CD4-positive, alpha-beta T cell treated with Interleukin-17A for 4 hours (primary cell): ENCODE results near the gene ITGA7.
A peak's percentile ranks its signal among the peaks of the same experiment; 100 is the strongest.

Experiments used
- DNase-seq: peaks from one replicate; pipeline ENCODE4 v3.0.0-alpha.2; 2020; ENCODE audit warnings: mixed read lengths

ITGA7 gene, protein sequence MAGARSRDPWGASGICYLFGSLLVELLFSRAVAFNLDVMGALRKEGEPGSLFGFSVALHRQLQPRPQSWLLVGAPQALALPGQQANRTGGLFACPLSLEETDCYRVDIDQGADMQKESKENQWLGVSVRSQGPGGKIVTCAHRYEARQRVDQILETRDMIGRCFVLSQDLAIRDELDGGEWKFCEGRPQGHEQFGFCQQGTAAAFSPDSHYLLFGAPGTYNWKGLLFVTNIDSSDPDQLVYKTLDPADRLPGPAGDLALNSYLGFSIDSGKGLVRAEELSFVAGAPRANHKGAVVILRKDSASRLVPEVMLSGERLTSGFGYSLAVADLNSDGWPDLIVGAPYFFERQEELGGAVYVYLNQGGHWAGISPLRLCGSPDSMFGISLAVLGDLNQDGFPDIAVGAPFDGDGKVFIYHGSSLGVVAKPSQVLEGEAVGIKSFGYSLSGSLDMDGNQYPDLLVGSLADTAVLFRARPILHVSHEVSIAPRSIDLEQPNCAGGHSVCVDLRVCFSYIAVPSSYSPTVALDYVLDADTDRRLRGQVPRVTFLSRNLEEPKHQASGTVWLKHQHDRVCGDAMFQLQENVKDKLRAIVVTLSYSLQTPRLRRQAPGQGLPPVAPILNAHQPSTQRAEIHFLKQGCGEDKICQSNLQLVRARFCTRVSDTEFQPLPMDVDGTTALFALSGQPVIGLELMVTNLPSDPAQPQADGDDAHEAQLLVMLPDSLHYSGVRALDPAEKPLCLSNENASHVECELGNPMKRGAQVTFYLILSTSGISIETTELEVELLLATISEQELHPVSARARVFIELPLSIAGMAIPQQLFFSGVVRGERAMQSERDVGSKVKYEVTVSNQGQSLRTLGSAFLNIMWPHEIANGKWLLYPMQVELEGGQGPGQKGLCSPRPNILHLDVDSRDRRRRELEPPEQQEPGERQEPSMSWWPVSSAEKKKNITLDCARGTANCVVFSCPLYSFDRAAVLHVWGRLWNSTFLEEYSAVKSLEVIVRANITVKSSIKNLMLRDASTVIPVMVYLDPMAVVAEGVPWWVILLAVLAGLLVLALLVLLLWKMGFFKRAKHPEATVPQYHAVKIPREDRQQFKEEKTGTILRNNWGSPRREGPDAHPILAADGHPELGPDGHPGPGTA

DNA sequence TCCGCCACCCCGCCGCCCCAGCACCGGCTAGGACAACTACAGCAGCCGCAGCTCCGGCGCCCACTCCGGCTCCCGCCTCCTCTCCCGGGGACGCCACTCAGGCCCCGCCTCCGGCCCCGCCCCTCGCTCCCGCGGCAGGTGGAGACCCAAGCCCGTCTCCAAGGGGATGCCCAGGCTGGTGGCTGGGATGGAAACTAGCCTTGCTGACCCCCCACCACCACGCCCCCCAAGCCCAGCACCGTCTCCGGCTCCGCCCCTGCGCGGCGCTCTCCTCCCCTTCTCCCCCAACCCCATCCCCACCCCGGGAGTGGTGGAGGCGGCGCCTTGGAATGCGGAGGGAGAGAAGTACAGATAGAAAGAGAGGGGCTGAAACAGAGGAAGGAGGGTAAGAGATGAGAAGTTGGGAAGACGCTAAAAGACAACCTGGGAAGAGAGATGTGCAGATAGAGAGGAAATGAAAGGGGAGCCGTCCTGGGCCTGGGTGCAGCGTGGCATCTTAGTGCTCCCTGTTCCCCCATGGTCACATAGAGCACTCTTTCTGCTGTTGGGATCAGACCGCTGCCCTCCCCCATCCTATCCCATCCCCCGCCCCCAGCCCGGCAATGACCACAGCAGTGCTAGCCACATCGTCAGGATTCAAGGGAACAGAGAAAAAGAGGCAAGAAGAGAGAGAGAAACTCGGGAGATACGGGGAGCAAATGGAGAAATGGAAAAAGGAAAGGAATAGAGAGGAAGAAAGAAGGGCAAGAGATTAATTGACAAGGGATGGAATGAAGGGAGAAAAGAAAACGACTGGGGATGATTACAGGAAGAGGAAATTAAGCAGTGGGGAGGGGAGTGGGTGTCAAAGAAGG is at the start of gene ITGA7:
Gene ITGA7 (minus strand): TSS at position 64 of the 854 bp plus-strand sequence. CDS start 222 bp downstream, outside the sequence.
- peak; percentile 83 for DNase-seq

DNA sequence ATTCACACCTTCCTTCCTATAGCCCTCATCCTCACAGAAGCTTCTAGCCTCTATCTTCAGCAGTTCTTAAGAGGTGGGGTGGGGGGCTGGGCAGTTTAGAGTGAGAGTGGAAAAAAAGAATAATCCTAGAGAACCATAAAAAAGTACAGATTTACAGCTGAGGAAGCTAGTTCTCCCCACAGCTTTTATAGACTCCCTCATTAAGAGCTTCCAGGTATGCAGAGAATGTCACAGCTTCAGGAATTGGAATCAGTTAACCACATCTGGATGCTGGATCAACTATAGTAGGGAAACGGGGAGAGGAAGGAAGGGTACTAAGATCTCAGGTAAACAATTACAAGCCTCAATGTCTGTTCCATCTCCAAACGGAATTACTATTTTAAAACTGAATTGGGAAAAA is 47.5 kb upstream of the ITGA7 start:
- DNase-seq, result no peak

DNA sequence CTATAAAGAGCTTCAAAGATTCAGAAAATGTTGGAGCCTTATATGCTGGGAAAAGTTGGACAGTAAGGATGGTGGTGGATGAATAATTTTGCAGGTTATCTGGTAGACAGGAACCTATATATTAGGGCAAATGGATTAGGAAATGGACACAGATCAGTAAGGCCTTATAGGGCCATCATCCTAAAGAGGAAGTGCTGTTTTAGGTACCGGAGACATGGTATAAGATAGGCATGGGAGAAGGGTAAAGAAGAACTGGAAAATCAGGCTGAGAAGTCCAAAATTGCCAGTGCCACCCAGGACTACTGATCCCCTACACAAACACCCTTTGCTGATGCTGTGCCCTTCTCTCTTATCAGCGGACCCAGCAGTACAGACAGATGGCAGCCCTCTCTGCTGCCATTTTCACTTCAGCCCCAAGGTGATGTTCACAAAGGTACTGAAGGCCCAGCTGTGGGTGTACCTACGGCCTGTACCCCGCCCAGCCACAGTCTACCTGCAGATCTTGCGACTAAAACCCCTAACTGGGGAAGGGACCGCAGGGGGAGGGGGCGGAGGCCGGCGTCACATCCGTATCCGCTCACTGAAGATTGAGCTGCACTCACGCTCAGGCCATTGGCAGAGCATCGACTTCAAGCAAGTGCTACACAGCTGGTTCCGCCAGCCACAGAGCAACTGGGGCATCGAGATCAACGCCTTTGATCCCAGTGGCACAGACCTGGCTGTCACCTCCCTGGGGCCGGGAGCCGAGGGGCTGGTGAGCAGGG is 40.7 kb upstream of the ITGA7 start:
- no peak for DNase-seq

DNA sequence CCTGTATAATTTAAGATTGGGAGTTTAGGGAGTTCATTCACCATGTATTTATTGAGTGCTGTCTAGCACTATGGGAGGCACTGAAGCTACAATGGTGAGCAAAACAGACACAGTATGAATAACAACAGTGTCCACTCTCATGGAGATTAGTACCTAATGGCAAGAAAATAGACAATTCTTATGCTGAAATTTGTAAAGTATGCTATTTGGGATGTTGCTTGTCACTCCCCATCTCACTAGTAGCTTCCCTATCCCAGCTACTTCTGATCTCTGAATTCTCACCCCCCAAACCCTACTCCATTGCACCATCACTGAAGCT is 39.2 kb upstream of the ITGA7 start:
- DNase-seq, result no peak

DNA sequence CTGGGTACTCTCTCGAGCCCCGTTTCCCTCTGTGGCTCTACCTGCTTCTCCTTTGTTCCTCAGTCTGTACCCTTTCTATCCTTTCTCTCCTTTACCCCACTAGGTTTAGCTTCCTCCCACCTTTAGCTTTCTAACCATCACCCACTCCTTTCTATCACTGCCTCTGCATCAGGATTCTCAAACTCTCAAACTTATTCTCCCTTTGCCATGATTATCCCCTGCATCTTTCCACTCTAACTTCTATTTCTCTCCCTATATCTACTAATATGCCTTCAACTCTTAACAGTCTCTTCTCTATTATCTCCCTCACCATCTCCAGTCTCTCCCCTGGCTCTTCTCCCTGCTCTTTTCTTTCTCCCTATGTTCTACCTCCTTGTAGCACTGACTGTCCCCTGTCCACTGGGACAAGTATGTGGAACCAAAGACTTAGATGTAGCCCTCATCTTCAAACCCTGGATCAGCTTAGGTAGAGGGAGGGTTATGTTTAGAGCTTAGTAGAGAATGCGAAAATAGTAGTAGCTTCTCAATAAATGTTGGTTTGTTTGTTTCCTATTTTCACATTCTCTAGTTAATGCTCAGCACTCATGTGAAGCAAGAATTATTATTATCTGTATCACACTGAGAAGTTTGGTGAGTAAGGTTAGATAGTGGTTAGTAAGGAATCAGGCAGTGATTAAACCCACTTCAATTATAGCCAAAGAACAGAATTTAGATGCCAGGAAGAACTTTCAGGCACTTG is 38.6 kb upstream of the ITGA7 start:
- DNase-seq, result no peak

DNA sequence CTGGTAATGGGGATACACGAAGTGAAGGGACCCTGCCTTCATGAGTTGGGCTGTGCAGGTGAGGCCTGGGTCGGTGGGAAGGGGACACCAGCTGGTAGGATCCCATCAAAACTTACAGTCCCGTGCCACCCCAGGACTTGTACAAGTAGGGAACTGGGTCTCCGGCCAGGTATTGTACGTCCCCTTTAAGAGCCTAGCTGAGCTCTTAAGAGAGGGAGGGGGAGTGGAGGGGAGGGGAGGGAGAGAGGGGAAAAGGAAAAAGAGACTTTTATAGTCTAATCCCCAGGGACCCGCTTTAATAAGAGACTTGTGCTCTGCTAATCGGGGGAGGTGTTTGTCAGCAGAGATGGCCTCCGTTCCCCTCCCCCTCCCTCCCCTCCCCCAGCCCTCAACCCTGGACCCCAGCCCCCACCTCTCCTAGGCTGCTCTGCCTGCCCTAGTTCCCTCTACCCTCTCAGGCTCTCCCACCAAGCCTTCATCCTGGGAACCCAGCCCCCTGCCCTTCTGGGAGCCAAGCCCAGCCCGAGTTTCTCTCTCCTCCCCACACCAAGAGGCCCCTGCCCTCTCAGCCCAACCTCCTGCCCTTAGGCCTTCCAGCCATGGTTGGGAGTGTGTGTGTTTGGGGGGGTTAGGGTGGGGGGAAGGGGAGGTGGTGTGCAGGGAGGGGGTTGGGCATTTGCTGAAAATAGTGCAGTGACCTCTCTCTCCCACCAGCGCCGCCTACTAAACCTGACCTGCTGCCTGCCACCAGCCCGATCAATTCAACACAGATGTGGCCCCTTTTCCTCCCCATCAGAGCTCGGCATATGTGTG is 37.9 kb upstream of the ITGA7 start:
- DNase-seq, result no peak

DNA sequence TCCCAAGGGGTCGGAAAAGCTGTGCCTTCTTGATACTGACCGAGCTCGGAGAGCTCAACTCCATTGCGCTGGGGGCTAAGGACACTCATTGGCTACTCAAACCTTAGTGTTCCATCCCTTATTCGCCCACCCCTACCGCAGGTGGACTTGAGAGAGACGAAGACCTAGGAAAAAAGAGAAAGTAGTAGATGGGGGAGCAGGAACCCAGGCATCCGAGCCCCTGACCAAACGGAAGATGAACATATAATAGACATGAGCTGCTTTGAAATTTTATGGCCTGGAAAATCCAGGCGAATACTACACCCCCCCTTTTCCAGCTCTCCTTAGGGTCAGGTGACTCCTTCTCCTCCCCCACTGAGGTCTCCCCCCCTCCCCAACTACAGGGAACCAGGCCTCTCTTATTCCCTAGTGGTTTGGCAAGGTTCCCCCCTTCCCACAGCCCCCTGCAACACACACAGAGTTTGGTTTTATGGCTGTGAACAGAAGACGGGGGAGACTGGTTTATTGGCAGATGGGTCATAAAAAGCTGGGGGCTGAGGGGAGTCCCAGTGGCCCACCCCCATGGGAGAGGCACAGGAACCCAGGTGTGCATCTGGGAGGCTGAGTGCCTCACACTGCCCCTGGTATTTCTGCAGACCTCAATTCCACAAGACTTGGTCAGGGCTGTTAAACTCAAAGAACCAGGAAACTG is 36.8 kb upstream of the ITGA7 start:
- DNase-seq, result no peak

DNA sequence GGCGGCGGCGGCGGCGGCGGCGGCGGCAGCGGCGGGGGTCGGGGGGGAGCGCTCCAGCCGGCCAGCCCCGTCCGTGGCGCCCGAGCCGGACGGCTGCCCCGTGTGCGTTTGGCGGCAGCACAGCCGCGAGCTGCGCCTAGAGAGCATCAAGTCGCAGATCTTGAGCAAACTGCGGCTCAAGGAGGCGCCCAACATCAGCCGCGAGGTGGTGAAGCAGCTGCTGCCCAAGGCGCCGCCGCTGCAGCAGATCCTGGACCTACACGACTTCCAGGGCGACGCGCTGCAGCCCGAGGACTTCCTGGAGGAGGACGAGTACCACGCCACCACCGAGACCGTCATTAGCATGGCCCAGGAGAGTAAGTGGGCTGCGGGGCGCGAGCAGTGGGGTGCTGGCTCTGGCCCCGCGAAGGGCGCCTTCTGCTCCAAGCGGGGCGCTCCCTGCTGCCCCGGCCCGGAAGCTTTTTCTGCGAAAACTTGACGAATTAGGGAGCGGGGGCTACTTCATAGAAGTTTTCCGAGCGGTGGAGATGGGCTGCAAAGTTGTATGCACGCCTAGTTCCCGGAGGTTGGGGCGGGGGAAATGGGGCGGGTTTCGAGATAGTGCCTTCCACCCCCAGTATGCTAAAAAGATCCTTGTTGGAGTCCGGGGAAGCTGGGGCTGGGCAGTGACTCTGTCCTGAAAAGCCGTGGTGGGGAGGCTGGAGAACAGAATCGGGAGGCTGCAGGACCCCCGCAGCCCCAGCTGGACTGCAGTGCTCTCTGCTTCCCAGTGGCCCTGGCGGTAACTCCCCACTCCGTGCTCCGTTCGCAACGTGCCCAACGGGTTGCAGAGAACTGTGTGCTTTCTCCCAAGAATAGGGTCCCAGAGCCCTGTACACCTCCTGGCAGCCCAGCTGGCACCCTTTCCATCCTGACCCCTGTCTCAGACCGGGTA is 36.0 kb upstream of the ITGA7 start:
- DNase-seq, result peak; percentile 67

DNA sequence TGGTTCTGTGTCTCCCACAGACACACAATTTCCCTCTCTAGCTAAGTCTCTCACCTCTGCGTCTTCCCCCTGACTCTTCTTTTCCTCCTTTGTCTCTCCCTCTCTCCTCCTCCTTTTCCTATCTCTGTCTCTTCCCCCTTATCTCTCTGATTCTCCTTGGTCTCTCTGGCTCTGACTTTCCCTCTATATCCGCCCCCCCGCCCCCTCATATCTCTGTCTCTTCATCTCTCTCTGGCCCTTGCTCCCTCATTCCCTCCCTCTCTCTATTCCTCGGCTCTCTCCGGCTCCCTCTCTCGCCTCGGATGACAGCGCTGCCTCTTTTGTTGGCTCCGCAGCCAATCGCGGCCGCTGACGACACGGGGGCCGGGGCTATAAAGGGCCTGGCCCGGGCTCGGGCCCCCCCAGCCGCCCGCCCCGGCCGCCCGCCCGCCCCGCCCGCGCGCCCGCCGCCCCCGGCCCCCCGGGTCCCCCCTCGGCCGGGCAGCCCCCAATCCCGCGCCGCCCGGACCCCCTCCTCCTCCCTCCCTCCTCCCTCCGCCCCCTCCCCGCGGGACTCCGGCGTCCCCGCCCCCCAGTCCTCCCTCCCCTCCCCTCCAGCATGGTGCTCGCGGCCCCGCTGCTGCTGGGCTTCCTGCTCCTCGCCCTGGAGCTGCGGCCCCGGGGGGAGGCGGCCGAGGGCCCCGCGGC is 35.2 kb upstream of the ITGA7 start, which contains the start of gene GDF11:
Gene GDF11 (plus strand): TSS at position 404 of the 687 bp plus-strand sequence. CDS start 195 bp downstream, at position 599.
- peak; percentile 84 for DNase-seq

DNA sequence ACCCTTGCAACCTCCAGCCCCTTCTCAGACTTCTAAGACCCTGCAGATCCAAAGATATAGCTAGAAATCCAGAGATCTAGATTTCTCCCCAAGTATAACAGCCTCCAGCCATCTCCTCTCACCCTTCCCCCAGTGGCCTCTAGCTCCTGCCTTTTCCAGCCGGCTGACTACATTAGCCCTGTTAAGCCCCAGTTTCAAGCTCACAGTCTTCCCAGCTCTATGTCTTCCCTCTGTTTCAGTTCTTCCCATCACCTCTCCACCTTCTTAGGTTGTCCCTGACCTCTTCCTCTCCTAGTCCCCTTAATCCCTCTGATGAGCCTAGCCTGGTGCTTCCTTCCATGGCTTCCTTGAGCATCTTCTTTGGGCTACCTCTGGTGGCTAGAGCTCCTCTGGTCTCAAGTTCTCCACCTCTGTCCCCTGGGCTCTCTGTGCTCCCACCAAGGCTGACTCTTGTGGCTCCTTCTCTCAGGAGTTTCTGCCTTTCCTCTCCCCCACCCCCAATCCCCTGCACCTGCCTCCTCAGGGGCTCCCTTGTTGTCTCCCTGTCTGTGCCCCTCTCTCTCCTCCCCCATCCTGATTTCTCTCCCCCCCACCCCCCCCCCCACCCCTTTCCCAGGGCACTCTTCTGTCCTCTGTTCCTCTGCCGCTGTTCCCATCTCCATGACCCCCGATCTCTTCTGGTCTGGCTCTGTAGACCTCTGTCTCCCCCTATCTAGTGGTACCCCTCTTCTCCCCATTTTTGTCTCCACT is 34.4 kb upstream of the ITGA7 start:
- no peak for DNase-seq

DNA sequence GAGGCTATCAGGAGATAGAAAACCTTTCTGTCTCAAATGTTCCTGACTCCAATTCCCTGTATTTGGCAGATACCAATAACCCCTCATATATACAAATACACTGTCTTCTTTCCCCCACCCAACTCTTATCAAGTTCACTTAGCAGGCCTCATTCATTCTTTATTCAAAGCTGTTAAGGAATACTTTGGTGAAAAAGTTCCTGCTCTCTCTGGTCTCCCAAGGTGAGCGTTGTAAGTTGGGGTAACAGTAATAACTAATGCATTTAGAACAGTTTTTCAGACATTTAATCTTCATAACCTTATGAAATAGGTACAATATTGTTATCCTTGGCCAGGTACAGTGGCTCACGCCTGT is 31.3 kb upstream of the ITGA7 start:
- no peak for DNase-seq

DNA sequence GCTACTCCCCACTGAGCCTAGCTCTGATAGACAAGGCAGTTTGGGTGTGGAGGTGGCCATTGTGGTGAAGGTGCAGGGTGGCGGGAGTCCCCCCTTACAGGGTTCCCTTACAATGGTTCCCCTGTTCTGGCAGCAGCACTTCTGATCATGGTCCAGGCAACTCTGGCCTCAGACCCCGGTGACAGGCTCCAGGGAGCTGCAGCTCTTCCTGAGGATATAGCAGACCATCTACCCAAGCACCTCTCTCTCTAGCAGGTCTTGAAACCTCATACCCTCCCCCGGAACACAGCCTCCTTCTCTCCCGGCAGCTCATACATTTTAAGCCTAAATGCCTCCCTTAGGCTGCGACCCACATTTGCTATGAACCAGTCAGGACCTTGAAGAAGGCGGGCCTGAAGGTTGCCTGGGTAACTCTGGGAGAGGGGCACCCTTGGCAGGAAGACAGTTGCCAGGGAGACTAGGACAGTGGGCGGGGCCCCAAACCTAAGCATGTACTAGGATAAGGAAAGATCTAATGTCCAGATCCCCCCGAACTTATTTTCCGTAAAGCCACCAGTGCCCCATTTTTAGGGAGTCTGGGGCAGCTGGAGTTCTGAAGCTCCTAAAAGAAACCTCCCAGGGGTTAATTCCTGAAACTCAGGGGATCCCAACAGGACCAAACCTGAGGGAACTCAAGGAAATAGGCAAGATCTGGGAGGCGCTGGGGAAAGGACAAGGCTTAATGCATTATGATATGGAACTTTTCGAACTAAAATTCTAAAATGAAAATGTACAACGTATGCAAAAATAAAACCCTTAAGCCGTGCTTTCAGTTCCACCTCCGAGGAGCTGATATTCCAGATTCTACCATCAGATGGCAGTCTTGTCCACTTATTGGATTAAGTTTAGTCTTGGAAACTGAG is 30.7 kb upstream of the ITGA7 start:
- DNase-seq, result peak; percentile 91

DNA sequence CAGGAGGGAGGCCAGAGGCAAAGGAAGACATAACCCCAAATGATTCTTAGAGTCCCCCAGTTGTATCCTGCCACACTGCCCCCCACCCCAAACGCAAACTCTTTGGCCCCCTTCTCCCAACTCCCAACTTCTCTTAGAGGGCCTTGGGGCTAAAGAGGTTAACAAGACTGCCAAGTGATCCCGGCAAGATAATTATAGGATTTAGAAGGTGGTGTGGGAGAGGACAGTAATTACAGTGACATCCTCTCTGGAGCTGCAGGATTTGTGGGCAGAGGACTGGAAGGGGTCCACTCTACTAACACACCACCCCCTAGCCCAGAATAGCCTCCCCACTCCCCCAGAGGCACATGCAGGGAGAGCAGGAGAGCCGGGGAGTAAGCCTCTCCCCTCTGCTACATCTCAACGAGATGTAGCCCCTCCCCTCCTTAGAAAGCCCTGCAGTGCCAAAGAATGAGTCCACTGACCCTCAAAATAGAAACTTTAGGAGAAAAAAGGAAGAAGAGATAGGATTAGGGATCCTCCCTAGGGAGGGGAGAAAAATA is 29.9 kb upstream of the ITGA7 start:
- no peak for DNase-seq

DNA sequence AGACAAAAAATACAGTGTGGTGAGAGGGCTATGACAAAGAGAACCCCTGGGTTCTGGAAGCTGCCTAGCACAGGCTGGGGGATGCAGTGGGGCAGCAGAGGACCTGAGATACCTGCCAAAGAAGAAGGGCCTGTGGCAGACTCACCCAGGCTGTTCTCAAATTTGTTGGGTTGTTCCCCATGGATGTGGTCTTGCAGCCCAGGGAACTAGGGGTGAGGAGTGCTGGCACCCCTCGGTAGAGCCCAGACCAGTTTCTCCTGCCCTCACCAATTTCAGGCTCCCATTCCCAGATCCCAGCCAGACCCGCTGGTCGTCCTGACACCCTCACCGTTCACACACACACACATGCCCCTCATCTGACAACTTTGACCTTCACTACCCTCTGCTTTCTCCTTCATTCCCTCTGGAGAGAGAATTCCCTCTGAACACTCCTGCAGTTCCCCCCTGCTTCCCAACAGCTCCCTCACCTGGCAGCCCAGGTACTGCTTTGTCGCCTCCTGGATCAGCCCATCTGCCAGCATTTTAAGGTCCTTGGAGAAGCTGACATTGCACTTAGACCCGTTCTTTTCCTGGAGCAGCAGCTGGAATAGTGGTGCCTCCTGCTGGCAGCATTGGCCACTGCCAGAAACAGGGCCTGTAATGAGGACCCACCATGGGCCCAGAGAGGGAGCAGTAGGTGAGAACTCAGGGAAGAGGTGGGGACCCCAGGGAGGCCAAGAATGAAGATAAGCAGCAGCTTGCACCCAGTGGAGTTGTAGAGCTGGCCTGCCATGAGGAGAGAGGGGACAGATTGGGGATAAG is 29.3 kb upstream of the ITGA7 start:
- DNase-seq, result peak; percentile 76

DNA sequence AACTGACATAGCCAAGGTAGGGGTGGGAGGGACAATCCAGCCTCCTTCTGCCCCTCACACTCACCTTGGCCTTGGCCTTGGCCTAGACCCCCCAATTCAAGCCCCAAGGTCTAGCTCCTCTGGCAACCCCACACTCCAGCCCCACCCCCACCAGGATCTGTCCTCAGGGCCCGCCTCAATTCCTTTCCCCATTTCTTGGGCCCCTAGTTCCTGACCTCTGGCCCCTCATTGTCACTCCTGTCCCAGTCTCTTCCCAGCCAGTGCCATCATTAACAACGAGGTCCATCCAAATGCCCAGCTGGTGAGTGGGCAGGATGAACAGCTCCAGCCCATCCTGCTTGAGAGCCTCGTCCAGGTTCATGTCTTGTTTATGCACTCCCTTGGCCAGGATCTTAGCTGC is 28.4 kb upstream of the ITGA7 start:
- no peak for DNase-seq
